ENCODE data around the gene D2HGDH. TPM values are rescaled to one million over a fixed set of nuclear protein-coding genes. Genes with fewer than 3 reads are reported as not detected.
"Not testable (repeated sequence)": the region's sequence is repeated elsewhere in the genome, so short reads cannot be mapped to it uniquely, and the experiment has no call there.

Gene D2HGDH
- total RNA-seq, 1 donor from 2014 or later, result 19.2 TPM

DNA sequence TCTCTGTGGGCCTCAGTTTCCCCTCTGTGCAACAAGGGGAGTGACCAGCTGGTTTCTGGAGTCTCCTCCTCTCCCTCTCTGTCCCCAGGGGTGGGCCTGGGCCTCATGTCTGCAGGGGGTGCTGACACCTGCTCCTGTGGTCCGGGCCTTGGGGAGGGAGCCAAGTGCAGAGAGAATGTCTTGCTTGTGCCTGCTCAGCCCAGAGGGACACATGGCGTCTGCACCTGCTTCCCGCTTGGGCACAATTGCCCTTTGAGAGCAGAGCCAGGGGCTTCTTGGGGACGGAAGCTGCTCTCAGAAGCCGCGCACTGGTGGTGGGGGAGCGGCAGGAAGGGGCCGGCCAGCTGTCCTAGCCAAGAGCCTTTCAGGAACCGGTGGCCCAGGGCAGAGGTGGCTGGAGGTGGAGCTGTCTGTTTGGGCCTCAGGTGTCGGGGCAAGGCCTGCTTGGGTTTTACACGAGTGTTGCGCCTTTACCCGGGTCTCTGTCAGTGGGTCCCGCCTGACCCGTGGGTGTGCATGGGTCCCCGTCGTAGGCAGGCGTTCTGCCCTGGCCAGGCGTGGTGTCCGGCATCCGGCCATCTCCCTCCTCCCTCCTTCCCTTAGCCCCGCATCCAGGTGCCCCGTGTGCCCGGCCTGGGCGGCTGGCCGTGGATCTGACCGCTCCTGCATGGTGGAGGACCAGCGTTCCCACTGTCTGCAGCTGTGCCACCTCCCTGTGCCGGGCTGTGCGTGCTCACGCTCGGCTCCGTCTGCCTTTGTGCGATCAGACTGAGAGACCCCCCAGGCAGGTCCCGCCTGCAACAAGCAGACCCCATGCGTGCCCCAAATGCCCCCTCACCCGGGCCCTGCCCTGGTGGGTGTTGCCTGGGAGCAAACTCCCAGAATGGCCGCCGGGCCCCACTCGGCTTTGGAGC is 78.6 kb downstream of the D2HGDH start:
- ATAC-seq, result no peak
- intact Hi-C loops (cut with micrococcal nuclease), result no loop called here
- no peak for DNase-seq

DNA sequence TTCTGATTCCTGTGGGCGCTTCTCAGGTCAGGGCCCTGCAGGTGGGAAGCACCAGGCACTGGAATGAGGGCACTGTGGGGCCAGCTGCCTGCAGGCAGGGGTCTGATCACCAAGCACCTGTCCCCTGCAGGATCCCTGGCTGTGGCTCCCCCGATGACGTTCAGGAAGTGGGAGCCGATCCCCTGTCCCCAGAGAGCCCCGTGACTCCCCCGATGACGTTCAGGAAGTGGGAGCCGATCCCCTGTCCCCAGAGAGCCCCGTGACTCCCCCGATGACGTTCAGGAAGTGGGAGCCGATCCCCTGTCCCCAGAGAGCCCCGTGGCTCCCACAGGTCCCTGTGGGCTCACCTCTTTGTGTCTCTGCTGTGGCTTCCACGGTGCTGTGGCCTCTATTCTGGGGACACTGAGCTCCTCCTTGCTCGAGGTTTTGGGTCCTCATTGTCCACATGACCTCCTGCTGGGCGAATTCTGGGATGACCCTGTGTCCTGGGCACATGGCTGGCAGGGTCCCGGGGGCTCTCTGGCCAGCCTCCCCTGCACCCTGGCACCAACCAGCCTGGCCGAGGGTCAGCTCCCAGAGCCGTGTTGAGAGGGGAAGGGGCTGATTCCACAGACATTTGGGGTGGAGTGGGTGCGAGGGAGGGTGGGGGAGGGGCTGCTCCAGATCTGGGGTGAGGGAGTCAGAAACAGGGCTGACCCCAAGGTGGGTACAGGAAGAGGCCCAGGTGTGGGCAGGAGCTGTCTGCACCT is 79.4 kb downstream of the D2HGDH start:
- DNase-seq, result peak; percentile 23
- no peak for ATAC-seq
- intact Hi-C loops (cut with micrococcal nuclease), result no loop called here

DNA sequence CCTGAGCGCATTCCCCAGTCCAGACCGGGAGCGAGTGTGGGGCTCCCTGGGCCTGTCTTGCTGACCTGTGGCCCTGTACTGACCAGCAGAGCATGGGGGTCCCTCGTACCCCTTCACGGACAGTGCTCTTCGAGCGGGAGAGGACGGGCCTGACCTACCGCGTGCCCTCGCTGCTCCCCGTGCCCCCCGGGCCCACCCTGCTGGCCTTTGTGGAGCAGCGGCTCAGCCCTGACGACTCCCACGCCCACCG is 79.9 kb downstream of the D2HGDH start:
- no peak for ATAC-seq
- peak; percentile 31 for DNase-seq
- intact Hi-C loops (cut with micrococcal nuclease), result no loop called here

DNA sequence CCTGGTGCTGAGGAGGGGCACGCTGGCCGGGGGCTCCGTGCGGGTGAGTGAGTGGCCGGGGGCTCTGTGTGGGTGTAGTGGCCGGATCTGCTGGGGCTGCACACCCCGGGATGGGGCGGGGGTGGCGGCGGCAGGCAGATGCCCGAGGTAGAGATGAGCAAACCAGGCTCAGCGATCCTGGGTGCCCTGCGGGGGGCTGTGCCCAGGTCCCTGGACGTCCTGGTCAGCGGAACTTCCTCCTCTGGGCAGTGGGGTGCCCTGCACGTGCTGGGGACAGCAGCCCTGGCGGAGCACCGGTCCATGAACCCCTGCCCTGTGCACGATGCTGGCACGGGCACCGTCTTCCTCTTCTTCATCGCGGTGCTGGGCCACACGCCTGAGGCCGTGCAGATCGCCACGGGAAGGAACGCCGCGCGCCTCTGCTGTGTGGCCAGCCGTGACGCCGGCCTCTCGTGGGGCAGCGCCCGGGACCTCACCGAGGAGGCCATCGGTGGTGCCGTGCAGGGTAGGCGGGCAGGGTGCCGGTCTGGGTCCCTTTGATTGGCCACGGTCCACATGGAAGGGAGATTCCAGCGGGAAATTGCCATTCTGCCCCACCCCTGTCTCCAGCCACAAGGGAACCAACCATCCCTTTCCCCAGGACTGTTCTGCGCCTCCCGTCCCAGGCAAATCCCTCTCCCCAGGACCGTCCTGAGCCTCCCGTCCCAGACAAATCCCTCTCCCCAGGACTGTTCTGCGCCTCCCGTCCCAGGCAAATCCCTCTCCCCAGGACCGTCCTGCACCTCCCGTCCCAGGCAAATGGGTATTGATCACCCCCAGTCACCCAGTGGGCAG is 80.4 kb downstream of the D2HGDH start:
- ATAC-seq (no peak), DNase-seq (peak; percentile 32)
- intact Hi-C loops (cut with micrococcal nuclease), result no loop called here

DNA sequence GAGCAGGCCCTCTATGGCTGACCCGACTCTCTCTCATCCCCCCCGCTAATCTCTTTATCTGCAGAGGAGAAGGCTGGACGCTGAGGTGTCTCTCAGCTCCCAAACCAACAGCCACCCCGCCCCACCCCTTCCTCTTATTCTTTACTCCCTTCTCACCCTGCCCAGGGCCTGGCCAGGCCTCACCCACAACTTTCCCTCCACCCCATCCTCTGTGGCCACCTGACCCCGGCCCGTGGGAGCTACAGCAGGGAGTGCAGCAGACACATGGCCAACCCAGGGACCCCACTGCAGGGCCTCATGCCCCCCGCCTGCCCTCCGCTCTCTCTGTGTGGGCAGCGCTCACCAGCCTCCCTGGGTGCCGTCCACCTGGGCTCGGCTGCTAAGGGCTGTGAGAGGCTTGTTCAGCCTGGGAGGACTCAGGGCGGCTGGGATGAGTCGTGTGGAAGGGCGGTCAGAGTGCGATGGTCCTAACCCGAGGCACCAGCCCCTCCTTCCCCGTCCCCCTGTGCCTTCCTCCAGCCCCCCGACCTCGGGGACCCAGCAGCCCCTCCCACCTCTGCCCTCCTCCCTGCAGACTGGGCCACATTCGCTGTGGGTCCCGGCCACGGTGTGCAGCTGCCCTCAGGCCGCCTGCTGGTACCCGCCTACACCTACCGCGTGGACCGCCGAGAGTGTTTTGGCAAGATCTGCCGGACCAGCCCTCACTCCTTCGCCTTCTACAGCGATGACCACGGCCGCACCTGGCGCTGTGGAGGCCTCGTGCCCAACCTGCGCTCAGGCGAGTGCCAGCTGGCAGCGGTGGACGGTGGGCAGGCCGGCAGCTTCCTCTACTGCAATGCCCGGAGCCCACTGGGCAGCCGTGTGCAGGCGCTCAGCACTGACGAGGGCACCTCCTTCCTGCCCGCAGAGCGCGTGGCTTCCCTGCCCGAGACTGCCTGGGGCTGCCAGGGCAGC is 81.3 kb downstream of the D2HGDH start:
- no peak for ATAC-seq
- DNase-seq, result no peak
- intact Hi-C loops (cut with micrococcal nuclease), result no loop called here

DNA sequence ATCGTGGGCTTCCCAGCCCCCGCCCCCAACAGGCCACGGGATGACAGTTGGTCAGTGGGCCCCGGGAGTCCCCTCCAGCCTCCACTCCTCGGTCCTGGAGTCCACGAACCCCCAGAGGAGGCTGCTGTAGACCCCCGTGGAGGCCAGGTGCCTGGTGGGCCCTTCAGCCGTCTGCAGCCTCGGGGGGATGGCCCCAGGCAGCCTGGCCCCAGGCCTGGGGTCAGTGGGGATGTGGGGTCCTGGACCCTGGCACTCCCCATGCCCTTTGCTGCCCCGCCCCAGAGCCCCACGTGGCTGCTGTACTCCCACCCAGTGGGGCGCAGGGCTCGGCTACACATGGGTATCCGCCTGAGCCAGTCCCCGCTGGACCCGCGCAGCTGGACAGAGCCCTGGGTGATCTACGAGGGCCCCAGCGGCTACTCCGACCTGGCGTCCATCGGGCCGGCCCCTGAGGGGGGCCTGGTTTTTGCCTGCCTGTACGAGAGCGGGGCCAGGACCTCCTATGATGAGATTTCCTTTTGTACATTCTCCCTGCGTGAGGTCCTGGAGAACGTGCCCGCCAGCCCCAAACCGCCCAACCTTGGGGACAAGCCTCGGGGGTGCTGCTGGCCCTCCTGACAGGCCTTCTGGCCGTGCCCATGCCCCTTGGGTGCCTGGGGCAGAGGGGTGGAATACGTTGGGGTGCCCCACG is 82.1 kb downstream of the D2HGDH start:
- no peak for ATAC-seq

DNA sequence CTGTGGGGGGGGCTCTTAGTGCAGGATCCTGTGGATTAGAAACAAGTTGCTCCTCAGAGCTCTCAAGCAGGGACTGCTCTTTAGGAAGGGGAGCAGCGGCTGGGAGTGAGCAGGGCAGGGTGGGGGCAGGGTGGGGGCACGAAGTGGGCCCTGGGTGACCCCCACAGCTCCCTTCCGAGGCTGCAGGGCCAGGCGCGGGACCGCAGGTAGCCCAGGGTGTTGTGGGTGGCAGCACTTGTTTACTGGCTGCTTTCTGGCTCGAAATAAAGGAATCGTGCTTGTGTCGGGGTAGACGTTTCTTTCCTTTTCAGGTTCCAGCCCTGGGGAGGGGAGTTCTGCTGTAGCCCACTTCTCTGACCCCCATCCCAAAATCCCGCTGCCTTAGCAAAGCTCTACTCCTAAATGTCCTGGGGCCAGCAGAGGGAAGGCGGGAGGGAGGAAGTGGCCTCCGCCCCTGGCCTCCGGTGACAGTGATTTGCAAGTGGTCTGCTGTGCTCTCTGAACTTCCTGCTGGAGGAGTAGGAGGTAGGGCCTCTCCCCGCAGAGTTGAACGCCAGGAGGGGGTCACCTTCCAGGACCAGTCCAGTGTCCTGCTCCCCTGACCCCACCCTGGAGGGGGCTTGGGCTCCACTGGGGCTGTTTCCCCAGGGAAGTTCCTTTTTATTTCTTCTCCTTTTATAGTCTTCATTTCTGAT is 82.8 kb downstream of the D2HGDH start:
- ATAC-seq, result no peak
- no peak for DNase-seq
- intact Hi-C loops (cut with micrococcal nuclease), result no loop called here

More for the DNA sequence above, 82.1 kb downstream of the D2HGDH start:
- DNase-seq, result no peak
- intact Hi-C loops (cut with micrococcal nuclease), result no loop called here

DNA sequence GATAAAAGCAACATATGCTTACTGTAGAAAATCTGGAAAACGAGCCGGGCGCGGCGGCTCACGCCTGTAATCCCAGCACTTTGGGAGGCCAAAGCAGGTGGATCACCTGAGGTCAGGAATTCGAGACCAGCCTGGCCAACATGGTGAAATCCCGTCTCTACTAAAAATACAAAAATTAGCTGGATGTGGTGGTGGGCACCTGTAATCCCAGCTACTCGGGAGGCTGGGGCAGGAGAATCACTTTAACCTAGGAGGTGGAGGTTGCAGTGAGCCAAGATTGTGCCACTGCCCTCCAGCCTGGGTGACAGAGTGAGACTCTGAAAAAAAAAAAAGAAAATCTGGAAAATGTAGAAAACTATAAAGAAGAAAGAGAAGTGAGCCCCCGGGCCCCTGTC is 83.4 kb downstream of the D2HGDH start:
- ATAC-seq; DNase-seq; intact Hi-C loops (cut with micrococcal nuclease): not testable (repeated sequence)

Other genes starting within 250 kb of the D2HGDH start
- gene STK25, start 226.0 kb upstream of the D2HGDH start, total RNA-seq, result 99.3 TPM
- gene BOK, start 175.9 kb upstream of the D2HGDH start, total RNA-seq, result 3.6 TPM
- 84.5 TPM for gene THAP4, start 97.5 kb upstream of the D2HGDH start, total RNA-seq
- gene ATG4B, start 96.9 kb upstream of the D2HGDH start, total RNA-seq, result 42.3 TPM
- 10.5 TPM for gene DTYMK, start 47.8 kb upstream of the D2HGDH start, total RNA-seq
- gene ING5, start 32.6 kb upstream of the D2HGDH start, total RNA-seq, result 16.0 TPM
- gene GAL3ST2, start 42.2 kb downstream of the D2HGDH start, total RNA-seq, result not detected
- gene NEU4, start 74.6 kb downstream of the D2HGDH start, total RNA-seq, result 0.52 TPM
- 1.4 TPM for gene PDCD1, start 124.3 kb downstream of the D2HGDH start, total RNA-seq
- not detected for gene RTP5, start 135.1 kb downstream of the D2HGDH start, total RNA-seq